Neural crest cell (in vitro differentiated cells): ENCODE data around the gene EML5. TPM values are rescaled to one million over a fixed set of nuclear protein-coding genes. Genes with fewer than 3 reads are reported as not detected.
A peak's percentile ranks its signal among the peaks of the same experiment; 100 is the strongest.

ENCODE experiments used
- DNase-seq: peaks from one replicate; pipeline ENCODE4 v3.0.0; 2021; ENCODE audit warnings: low read depth, mixed read lengths, low spot score
- H3K27ac Mint-ChIP-seq: one replicate; pipeline ENCODE4 v1.8.0; 2021; ENCODE audit warnings: mild to moderate bottlenecking, mixed read lengths; ENCODE audit not compliant: unreplicated experiment
- H3K27me3 Mint-ChIP-seq: 2 replicates; pipeline ENCODE4 v1.8.0; 2021; ENCODE audit warnings: low read depth, mild to moderate bottlenecking, mixed read lengths
- H3K36me3 Mint-ChIP-seq: 2 replicates; pipeline ENCODE4 v1.8.0; 2021; ENCODE audit warnings: low read depth, mild to moderate bottlenecking, mixed read lengths
- H3K4me1 Mint-ChIP-seq: 2 replicates; pipeline ENCODE4 v1.8.0; 2021; ENCODE audit warnings: mixed read lengths
- H3K4me3 Mint-ChIP-seq: one replicate; pipeline ENCODE4 v1.8.0; 2021; ENCODE audit warnings: mild to moderate bottlenecking, mixed read lengths
- H3K9me3 Mint-ChIP-seq: 2 replicates; pipeline ENCODE4 v1.8.0; 2021; ENCODE audit warnings: mixed read lengths
- CTCF ChIP-seq: fragments of 200-600 bp; sonication (generic); conservative IDR thresholded peaks from 2 replicates; pipeline ENCODE4 v1.5.0; 2021; ENCODE audit warnings: antibody characterized with exemption, mild to moderate bottlenecking
- long read RNA-seq: library from polyadenylated mRNA; unstranded; transcript quantifications from one replicate; pipeline ENCODE4 v2.0.0, GENCODE V29; 2020
- total RNA-seq: library from RNA; stranded (reverse); gene quantifications from 2 replicates; pipeline ENCODE4 v1.2.1, GENCODE V29; 2021

EML5 gene
- 1.3 TPM in 2 replicates for total RNA-seq
- long read RNA-seq, partial matches to known transcripts, result 0 of 1 reads
- long read RNA-seq, other reads (novel, unspliced or antisense), result 1 of 1 reads

- Mint-ChIP-seq H3K27ac (no peak within 1 kb of the TSS), H3K36me3 (no peaks in the 10 kb centered on the region), H3K9me3 (no peaks in the 10 kb centered on the region), H3K4me3 (peak within 1 kb of the TSS; percentile 87), H3K27me3 (peaks cover 65% of the 10 kb centered on the region), H3K4me1 (peaks cover 4% of the 10 kb centered on the region)
- TF ChIP-seq CTCF, result peak; percentile 58
- DNase-seq, result peak; percentile 60
These were observed at the start of gene EML5 for GRCh38 chr14:88792473-88793258. EML5 (minus strand) TSS chr14:88792953; CDS start chr14:88792503, 450 bp downstream.

DNA sequence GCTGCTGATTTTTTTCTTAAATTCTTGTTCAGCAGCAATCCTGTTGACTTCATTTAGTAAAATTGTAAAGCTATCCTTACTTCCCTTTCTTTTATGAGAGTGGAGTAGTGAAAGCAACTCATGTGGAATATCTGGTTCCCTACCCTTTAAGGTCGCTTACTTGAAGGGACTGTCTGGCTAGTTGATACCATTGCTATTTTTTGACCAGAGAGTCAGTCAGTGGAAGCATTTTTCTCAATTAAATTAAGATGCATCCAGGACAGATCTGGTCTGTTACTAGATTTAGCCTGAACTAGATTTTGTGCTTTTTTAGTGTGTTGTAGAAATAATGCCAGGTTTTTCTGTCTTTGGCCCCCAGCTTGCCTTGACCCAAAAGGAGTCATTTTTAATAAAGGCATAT, 49.7 kb upstream of the EML5 start:
- Mint-ChIP-seq H3K27ac (no peak overlapping the region), H3K27me3 (no peaks in the 10 kb centered on the region), H3K4me3 (no peak overlapping the region), H3K36me3 (no peaks in the 10 kb centered on the region), H3K4me1 (no peaks in the 10 kb centered on the region), H3K9me3 (no peaks in the 10 kb centered on the region)
- no peak for DNase-seq
- TF ChIP-seq CTCF, result no peak

GRCh38 chr14:88841741-88842140, 49.0 kb upstream of the EML5 start:
- DNase-seq, result no peak
- Mint-ChIP-seq H3K4me1 (no peaks in the 10 kb centered on the region), H3K27ac (no peak overlapping the region), H3K4me3 (no peak overlapping the region), H3K27me3 (no peaks in the 10 kb centered on the region), H3K36me3 (no peaks in the 10 kb centered on the region), H3K9me3 (no peaks in the 10 kb centered on the region)
- no peak for TF ChIP-seq CTCF

DNA sequence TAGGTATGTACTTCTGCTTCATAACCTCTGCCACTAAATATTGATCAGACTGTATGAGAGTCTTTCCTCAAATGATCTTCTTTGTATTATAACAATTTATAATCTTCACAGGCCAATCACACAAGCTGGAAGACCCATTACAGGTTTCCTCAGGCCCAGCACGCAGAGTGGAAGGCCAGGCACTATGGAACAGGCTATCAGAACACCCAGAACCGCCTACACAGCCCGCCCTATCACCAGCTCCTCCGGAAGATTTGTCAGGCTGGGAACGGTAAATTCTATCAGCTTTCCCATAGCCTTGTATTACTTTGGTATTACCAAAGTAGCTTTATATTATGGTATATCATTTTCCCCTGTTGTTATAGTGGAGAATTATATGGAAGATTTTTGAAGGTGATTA, 48.2 kb upstream of the EML5 start:
- TF ChIP-seq CTCF, result no peak
- Mint-ChIP-seq H3K27me3 (no peaks in the 10 kb centered on the region), H3K36me3 (no peaks in the 10 kb centered on the region), H3K4me3 (no peak overlapping the region), H3K27ac (no peak overlapping the region), H3K4me1 (no peaks in the 10 kb centered on the region), H3K9me3 (no peaks in the 10 kb centered on the region)
- DNase-seq, result no peak

- Mint-ChIP-seq H3K9me3 (no peaks in the 10 kb centered on the region), H3K27me3 (no peaks in the 10 kb centered on the region), H3K4me1 (peaks cover 14% of the 10 kb centered on the region), H3K36me3 (no peaks in the 10 kb centered on the region), H3K27ac (no peak overlapping the region), H3K4me3 (no peak overlapping the region)
- no peak for TF ChIP-seq CTCF
- no peak for DNase-seq
These were observed 45.3 kb upstream of the EML5 start for GRCh38 chr14:88838015-88838414.
